Astrocyte of the cerebellum (primary cell): ENCODE measurements around the gene SKAP1.
"Not testable (repeated sequence)": the region's sequence is repeated elsewhere in the genome, so short reads cannot be mapped to it uniquely, and the experiment has no call there.

Experiments used
- DNase-seq: peaks from one replicate; pipeline ENCODE4 v3.0.0-alpha.2; 2011; ENCODE audit warnings: low read depth
- H3K4me3 ChIP-seq: 2 replicates; pipeline ENCODE4 v1.5.1; 2011; ENCODE audit warnings: mild to moderate bottlenecking, low read depth, low read length, moderate library complexity
- CTCF ChIP-seq: IDR thresholded peaks from 2 replicates; pipeline ENCODE4 v1.5.1; 2012; ENCODE audit warnings: low read length, low read depth, moderate library complexity, mild to moderate bottlenecking; ENCODE audit errors: missing control alignments
- in situ Hi-C: cut with HindIII; loops from 2 replicates; pipeline ENCODE4 v1.10.0; 2017; ENCODE audit warnings: low sequenced_read_pairs

Gene SKAP1

GRCh38 chr17:48247603-48248002, 182.4 kb downstream of the SKAP1 start:
- no peak overlapping the region for H3K4me3 ChIP-seq
- TF ChIP-seq CTCF = no peak
- in situ Hi-C loops = no loop called here
- DNase-seq = no peak

GRCh38 chr17:48247038-48247437, 183.0 kb downstream of the SKAP1 start:
- no peak overlapping the region for H3K4me3 ChIP-seq
- no peak for DNase-seq
- TF ChIP-seq CTCF = no peak
- in situ Hi-C loops = no loop called here

- DNase-seq = no peak
- no peak overlapping the region for H3K4me3 ChIP-seq
- no peak for TF ChIP-seq CTCF
- in situ Hi-C loops = no loop called here
Observed at GRCh38 chr17:48246612-48247011, 183.4 kb downstream of the SKAP1 start.

DNA sequence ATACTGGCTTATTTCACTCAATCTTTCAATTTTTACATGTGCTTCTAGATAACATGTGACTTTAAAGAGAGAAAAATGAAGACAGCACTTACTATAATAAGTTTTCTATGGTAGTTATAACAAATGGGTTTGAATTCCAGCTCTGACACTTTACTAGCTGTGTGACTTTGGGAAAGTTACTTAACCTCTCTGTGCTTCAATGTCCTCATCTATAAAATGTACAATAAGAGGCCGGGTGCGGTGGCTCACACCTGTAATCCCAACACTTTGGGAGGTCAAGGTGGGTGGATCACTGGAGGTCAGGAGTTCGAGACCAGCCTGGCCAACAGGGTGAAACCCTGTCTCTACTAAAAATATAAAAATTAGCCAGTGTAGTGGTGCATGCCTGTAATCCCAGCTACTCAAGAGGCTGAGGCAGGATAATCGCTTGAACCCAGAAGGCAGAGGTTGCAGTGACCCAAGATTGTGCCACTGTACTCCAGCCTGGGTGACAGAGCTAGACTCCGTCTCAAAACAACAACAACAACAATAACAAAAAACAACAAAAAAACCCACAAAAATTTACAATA, 184.5 kb downstream of the SKAP1 start:
- in situ Hi-C loops, DNase-seq: not testable (repeated sequence)

GRCh38 chr17:48244814-48245213, 185.2 kb downstream of the SKAP1 start:
- no peak for TF ChIP-seq CTCF
- in situ Hi-C loops = no loop called here
- H3K4me3 ChIP-seq = no peak overlapping the region
- DNase-seq = no peak

More for the DNA sequence above, 184.5 kb downstream of the SKAP1 start:
- H3K4me3 ChIP-seq = not testable (repeated sequence)

DNA sequence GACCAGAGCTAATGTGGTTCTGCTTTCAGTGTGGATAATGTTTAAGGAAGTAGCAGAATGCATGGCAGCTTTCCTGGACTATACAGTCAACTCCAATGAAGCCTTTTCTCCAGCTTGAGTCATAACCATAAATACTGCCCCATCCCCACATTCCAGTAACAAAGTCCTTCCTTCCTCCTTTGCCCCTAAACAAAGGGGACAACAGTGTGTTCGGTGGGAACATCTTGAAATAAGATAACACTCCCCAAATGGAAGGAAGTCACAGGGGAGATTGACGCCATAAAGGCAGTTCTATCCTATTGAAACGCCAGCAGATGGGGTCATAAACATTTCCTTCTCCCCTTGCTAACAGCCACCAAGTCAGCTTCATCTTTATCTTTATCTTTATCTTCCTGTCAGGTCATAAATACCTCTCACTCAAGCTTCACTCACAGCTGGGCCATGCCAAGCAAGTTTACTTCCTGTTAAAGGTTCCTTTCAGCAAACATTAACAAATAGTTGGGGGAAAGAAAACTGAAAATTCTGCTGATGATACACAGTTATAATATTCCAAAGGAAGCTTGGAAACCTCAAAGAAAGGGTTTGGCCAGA, 185.8 kb downstream of the SKAP1 start:
- TF ChIP-seq CTCF = no peak
- in situ Hi-C loops = no loop called here
- peak; percentile 36 for DNase-seq
- H3K4me3 ChIP-seq = no peak overlapping the region

DNA sequence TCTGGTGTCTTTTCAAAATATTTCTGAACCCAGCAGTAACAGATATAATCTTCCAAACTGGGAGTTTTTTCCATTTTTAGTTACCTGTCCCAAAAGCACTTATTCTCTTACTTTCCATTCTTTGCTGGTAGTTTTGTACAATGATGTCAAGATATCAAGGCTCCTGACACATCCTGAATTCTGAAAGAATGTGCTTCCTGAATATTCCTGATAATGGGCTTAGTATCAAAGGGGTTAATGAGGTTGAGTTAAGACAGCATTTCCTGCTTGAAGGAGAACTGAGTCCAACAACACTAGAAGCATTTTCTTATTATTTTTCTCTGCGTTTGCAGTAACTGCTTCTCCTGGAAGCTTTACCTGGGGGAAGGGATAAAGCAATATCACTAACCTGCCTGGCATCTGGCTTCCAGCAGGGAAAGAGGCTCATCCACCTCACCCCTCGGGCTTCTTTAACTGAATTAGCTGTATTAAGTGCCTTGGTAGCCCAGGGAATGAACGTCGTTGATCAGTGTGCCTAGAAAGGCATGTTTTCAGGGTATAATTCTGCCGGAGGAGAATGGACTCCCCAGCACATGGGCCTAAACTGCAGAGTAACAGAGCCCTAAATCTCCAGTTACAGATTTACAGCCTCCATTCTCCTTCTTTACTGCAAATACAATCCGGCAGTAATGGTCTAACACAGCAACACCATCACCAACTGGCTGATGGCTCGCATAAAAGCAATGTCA, 188.1 kb downstream of the SKAP1 start:
- no peak for DNase-seq
- H3K4me3 ChIP-seq = no peak overlapping the region
- in situ Hi-C loops = no loop called here

More for the DNA sequence above, 188.1 kb downstream of the SKAP1 start:
- TF ChIP-seq CTCF = no peak
